ENCODE results near the gene CCDC40. TPM values are rescaled to one million over a fixed set of nuclear protein-coding genes. Genes with fewer than 3 reads are reported as not detected.

Gene CCDC40
- total RNA-seq, 4 donors from 2014 or later: 2.8 to 54.5 (median 7.8) TPM

DNA sequence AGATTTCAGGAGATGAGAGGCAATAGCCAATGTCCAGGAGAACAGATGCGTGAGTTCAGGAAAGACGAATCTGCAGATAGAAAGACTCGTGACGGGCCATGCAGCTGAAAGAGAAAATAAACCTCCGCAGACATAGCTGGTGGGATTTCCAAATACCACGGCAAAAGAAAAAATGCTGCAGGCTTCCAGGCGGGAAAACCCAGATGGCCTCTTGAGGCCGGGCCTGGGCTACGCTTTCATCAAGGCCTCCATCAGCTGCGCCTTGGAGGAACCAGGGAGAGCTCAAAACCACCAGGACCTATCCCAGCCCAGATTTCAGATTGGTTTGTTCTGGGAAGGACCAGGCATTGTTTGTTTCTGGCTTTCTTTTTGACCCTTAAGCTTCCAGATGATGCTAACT is 16.7 kb downstream of the CCDC40 start:
- no peaks in the 10 kb centered on the region for H3K9me3 ChIP-seq
- H3K36me3 ChIP-seq: no peaks in the 10 kb centered on the region
- H3K4me1 ChIP-seq: no peaks in the 10 kb centered on the region
- no peak for DNase-seq
- H3K27ac ChIP-seq: peak overlapping the region in 3 of 4 donors; percentile 36 to 57 (median 43)
- no peaks in the 10 kb centered on the region for H3K27me3 ChIP-seq
- TF ChIP-seq POLR2A (IDR thresholded peaks at IDR 0.05): no peak
- TF ChIP-seq, protein P1, sequence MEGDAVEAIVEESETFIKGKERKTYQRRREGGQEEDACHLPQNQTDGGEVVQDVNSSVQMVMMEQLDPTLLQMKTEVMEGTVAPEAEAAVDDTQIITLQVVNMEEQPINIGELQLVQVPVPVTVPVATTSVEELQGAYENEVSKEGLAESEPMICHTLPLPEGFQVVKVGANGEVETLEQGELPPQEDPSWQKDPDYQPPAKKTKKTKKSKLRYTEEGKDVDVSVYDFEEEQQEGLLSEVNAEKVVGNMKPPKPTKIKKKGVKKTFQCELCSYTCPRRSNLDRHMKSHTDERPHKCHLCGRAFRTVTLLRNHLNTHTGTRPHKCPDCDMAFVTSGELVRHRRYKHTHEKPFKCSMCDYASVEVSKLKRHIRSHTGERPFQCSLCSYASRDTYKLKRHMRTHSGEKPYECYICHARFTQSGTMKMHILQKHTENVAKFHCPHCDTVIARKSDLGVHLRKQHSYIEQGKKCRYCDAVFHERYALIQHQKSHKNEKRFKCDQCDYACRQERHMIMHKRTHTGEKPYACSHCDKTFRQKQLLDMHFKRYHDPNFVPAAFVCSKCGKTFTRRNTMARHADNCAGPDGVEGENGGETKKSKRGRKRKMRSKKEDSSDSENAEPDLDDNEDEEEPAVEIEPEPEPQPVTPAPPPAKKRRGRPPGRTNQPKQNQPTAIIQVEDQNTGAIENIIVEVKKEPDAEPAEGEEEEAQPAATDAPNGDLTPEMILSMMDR (IDR thresholded peaks at IDR 0.05): no peak
- H3K4me3 ChIP-seq: no peak overlapping the region

DNA sequence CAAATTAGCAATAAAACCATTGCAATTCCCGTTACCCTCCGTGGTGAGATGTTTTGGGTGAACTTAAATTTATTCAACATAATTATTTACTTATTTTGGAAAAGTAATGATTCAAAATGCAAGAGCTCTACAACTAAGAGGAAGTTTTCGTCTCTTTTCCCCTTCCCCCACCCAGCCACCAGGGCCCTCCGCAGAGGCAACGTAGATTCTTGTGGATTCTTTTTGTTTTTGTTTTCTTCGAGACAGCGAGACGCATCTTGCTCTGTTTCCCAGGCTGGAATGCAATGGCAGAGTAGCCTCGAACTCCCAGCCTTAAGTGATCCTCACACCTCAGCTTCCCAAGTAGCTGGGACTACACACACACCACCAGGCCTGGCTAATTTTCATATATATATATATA is 19.2 kb downstream of the CCDC40 start:
- TF ChIP-seq POLR2A (IDR thresholded peaks at IDR 0.05): no peak
- TF ChIP-seq, protein P1 (IDR thresholded peaks at IDR 0.05): no peak
- no peak overlapping the region for H3K27ac ChIP-seq
- no peaks in the 10 kb centered on the region for H3K9me3 ChIP-seq
- no peak overlapping the region for H3K4me3 ChIP-seq
- H3K27me3 ChIP-seq: no peaks in the 10 kb centered on the region
- DNase-seq: no peak
- H3K36me3 ChIP-seq: no peaks in the 10 kb centered on the region
- H3K4me1 ChIP-seq: no peaks in the 10 kb centered on the region

DNA sequence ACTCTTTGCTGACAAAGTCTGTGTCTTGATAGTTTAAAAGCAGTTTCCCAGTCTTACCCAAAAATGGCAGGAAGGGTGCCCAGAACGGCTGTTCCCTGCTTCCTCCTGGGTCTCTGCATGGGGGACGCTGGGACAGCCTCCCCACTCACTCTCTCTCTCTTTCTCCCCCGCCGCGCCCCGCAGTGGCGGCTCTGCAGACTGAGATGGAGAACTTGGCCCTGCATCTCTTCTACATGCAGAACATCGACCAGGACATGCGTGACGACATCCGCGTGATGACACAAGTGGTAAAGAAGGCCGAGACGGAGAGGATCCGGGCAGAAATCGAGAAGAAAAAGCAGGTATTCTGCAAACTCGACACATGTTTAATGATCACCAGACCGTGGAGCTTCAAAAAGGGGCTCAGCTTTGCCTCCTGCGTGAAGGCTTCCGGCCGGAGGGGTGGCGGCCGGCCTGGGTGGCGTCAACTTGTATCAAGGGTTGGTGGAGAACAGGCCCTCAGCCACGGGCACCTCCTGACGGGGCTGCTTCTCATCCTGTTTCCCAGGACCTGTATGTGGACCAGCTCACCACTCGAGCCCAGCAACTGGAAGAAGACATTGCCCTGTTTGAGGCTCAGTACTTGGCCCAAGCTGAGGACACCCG is 22.0 kb downstream of the CCDC40 start:
- Histone ChIP-seq H3K4me3 (no peak overlapping the region), H3K4me1 (peaks cover 0 to 2% (median 0%) of the 10 kb centered on the region in 4 donors), H3K9me3 (no peaks in the 10 kb centered on the region), H3K27ac (no peak overlapping the region), H3K36me3 (no peaks in the 10 kb centered on the region), H3K27me3 (no peaks in the 10 kb centered on the region)
- no peak for DNase-seq
- TF ChIP-seq, protein P1 (IDR thresholded peaks at IDR 0.05): no peak
- TF ChIP-seq POLR2A (IDR thresholded peaks at IDR 0.05): no peak

DNA sequence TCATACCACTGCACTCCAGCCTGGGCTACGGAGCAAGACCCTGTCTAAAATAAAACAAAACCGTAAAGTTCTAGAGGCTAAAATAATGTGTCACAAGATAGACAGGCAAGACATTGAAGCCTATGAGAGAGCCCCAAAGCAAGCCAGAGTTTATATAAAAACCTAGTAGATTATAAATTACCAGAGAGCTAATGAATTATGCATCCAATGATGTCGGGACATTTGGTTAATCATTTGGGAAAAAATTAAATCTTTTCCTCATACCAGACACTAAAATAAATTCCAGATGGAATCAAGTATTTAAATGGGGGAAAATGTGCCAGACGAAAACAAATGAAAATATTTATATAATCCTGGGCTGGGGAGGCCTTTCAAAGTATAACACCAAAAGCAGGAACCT is 24.2 kb downstream of the CCDC40 start:
- no peak overlapping the region for H3K4me3 ChIP-seq
- no peak overlapping the region for H3K27ac ChIP-seq
- no peaks in the 10 kb centered on the region for H3K36me3 ChIP-seq

DNA sequence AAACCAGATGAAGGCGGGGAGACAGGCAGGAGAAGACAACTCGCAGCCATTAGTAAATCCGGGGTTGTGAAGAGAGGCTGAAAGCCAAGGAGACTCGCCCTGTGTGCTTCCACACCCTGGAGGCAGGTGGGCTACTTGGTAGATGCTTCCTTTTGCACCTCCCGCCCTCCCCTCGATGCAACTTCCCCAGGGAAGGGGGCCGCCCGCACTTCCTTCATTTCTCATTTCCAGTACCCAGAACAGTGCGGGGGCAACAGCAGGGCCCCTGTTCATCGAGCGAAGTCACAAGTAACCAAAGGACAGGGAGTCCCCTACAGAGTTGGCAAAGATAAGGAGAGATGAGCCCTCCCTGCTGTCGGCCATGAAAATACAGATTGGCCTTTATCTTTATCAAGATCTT is 25.0 kb downstream of the CCDC40 start:
- Histone ChIP-seq H3K4me1 (peaks cover 0 to 14% (median 0%) of the 10 kb centered on the region in 4 donors), H3K27me3 (no peaks in the 10 kb centered on the region), H3K36me3 (no peaks in the 10 kb centered on the region), H3K9me3 (no peaks in the 10 kb centered on the region), H3K4me3 (no peak overlapping the region), H3K27ac (no peak overlapping the region)
- no peak for DNase-seq
- TF ChIP-seq, protein P1 (IDR thresholded peaks at IDR 0.05): no peak
- TF ChIP-seq POLR2A (IDR thresholded peaks at IDR 0.05): no peak

More for the DNA sequence above, 24.2 kb downstream of the CCDC40 start:
- TF ChIP-seq, protein P1 (IDR thresholded peaks at IDR 0.05): no peak
- TF ChIP-seq POLR2A (IDR thresholded peaks at IDR 0.05): no peak
- Histone ChIP-seq H3K27me3 (no peaks in the 10 kb centered on the region), H3K4me1 (peaks cover 0 to 14% (median 0%) of the 10 kb centered on the region in 4 donors), H3K9me3 (no peaks in the 10 kb centered on the region)
- no peak for DNase-seq

All from Peyer's patch (tissue), 4 donors.